Esophagus squamous epithelium (tissue), 4 donors: ENCODE data around the gene KCNMA1.

ENCODE experiments used
- POLR2A ChIP-seq, 4 donors: fragments of 450-650 bp; IDR thresholded peaks; one replicate each; pipeline ENCODE4 v1.6.1; 2017; ENCODE audit warnings: antibody characterized with exemption in 4 of 4, mild to moderate bottlenecking in 4 of 4, moderate library complexity in 3 of 4
- TF ChIP-seq, protein P1 (sequence below), 6 experiments: fragments of 450-650 bp in 4 of 6; fragments of 200-600 bp in 2 of 6; sonication (generic) in 2 of 6; IDR thresholded peaks; one replicate each; pipeline ENCODE4 v1.5.1; 2016 to 2019; ENCODE audit warnings: antibody characterized with exemption in 6 of 6, mild to moderate bottlenecking in 4 of 6, moderate library complexity in 4 of 6

DNA sequence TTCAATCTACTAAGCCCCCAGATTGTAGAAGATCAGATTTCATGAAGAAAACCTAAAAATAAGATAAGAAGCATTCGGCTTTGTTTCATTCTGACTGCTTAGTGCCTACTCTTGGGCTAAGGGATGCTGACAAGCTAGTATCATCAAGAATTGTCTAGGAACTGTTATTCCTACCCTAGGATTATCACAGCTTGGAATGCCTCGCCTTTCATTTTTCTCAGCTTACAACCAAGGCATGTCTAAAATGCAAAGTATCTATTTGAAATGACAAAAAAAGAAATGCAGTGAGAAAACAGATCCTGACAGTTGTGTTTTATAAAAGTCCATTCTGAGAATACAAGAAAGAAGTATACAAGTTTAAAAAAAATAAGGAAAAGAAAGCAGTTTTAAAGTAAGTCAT lies 441.0 kb downstream of the KCNMA1 start:
- TF ChIP-seq, protein P1, sequence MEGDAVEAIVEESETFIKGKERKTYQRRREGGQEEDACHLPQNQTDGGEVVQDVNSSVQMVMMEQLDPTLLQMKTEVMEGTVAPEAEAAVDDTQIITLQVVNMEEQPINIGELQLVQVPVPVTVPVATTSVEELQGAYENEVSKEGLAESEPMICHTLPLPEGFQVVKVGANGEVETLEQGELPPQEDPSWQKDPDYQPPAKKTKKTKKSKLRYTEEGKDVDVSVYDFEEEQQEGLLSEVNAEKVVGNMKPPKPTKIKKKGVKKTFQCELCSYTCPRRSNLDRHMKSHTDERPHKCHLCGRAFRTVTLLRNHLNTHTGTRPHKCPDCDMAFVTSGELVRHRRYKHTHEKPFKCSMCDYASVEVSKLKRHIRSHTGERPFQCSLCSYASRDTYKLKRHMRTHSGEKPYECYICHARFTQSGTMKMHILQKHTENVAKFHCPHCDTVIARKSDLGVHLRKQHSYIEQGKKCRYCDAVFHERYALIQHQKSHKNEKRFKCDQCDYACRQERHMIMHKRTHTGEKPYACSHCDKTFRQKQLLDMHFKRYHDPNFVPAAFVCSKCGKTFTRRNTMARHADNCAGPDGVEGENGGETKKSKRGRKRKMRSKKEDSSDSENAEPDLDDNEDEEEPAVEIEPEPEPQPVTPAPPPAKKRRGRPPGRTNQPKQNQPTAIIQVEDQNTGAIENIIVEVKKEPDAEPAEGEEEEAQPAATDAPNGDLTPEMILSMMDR (IDR thresholded peaks at IDR 0.05), result no peak
- TF ChIP-seq POLR2A (IDR thresholded peaks at IDR 0.05), result no peak
